HG02973 (cell line): ENCODE results near the gene PLA2G4B.

Experiments used
- ATAC-seq: cut with Tn5 transposase; IDR thresholded peaks from one replicate; pipeline ENCODE4 v1.9.1; 2021; ENCODE audit warnings: moderate library complexity; ENCODE audit not compliant: unreplicated experiment

PLA2G4B gene

GRCh38 chr15:41885841-41886240 lies 47.2 kb downstream of the PLA2G4B start:
- ATAC-seq = no peak

GRCh38 chr15:41886741-41887140 lies 48.1 kb downstream of the PLA2G4B start:
- ATAC-seq = no peak

DNA sequence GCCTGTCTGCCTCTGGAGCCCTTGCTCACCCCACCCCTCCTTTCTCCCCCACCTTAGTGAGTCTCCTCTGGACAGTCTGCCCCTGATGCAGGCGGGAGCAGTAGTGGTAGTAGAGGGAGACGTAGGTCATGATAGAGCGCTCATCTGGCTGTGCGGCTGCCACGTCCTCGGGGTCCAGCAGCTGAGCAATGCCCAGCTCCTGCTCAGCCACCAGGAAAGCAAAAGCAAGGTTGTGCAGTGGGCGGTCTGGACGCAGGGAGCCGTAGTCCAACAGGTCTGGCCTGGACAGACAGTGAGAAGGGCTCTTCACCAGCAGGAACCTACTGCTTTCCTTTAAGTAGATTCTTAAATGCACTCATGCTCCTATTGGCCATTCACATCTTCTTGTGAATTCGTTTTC lies 48.5 kb downstream of the PLA2G4B start:
- no peak for ATAC-seq

- no peak for ATAC-seq
Observed at GRCh38 chr15:41887893-41888292, 49.2 kb downstream of the PLA2G4B start.

DNA sequence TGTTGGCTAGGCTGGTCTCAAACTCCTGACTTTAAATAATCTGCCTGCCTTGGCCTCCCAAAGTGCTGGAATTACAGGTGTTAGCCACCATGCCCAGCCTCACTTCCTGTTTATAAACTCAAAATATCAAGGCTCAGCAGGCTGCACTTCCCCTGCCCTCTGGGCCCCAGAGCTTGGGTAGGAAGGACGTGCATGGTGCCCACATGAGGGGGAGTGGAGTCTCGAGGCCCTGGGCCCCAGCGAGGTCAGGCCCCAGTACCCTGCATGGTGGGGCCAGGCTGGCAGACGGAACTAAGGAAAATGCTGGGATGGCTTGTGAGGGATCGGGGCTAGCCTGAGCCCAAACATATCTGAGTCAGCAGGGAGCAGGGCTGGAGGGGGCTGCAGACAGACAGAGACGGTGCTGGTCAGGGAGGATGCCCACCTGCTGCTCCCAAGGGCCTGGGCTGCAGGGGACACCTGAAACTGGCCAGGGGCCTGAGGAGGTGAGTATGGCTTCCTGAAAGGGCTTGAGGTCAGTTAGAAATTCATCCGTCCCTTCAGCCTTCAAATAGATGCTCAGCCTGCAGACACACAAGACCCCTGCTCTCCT lies 50.1 kb downstream of the PLA2G4B start:
- ATAC-seq = no peak

DNA sequence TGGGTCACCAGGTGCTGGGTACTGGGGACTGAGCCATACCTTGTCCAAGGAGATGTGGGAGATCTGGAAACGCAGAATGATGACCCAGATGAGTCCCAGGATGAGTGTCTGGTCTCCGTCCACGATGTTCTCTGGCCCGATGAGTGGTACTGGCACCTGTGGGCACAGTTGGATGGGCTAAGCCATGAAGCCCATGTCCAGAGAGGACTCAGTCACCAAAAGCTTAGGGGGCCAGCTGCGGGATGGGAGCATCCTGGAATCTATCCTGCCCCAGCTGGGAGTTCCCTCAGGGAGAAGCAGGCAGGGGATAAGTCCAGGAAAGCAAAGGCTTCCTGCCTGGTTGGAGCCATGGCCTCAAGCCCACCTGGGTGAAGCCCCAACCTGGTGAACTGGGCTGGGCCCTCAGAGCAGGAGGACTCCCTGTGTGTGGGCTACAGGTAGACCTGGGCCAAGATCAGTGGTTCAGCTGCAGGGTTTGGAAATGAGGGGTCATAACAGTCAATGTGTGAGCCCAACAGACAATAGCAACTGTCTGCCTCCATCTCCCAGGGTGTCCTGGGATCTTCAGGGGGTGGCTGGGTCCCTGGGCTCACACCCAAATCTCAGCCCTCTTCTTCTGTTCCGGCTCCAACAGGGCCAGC lies 51.5 kb downstream of the PLA2G4B start:
- ATAC-seq = no peak

- no peak for ATAC-seq
Observed at GRCh38 chr15:41891226-41891625, 52.6 kb downstream of the PLA2G4B start.

GRCh38 chr15:41891946-41892345 lies 53.3 kb downstream of the PLA2G4B start:
- no peak for ATAC-seq

DNA sequence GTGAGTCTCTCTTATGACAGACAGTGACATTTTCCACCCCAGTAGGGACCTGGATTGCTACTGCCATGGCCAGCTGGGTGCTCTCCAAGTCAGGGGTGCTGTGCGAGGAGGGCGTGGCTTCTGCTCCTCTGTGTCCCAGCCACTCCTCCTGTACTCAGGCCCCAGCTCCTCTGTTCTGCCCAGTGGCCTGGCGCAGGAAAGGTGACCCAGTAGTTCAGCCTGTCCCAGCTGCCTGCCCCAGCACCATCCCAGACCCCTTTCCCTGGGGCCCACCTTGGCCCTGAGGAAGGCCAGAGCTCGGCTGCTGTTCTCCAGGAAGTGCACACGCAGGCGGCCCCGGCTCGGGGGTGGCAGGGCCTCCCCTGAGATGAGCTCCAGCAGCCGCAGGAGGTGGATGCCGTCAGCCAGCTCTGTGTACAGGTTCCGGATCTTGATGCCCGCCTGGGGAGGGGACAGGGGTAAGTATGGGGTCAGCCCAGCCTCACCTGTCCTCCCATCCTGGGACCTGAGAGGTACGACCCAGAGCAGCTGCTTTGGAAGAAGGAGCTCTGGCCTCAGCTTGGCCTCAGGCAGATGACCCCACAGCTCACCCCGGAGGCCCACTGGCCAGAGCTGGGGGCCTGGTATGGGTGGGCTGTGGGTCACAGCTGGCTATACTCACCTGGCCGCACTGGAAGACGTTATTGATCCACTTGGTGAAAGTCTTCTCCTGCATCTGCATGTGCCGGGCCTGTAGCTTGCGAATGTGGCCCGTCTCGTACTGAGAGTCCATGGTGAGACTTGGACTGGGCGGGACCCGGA lies 54.2 kb downstream of the PLA2G4B start:
- no peak for ATAC-seq

DNA sequence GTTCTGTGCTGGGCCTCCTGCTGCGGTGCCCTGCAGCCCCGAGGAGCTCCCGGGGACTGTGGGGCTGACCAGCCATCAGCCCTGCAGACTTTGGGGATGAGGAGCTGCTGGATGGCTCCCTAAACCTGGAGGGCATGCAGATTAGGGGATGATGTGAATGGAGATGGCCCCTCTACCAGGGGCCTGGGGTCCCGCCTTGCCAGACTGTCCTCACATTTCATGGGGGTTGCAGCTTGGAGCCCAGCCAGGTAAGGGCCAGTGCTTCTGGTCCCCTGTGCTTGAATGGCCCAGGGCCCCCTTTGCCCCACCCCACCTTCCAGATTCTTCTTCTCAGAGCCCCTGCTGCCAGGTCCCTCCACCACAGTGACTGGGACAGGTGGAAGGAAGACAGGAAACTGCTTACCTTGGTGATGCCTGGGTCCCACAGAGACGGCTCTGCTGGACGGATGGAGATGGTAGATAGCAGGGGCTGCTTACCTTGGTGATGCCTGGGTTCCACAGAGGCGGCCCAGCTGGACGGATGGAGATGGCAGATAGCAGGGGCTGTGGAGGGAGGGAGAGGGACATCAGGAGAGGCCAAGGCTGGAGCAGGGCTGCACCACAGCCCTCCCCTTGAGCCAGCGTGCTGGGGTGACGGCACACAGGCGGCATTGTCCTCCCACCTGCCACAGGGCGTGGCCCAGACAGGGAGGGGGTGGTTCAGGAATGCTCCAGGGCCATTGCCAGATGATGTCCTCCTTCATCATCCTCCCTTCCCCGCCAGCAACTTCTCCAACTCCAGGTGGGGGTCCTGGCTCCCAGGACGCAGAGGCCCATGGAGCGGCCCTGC lies 55.0 kb downstream of the PLA2G4B start, which contains the start of gene SPTBN5:
Gene SPTBN5, minus strand, starts transcription at position 632 of the 829 bp plus-strand sequence. Its CDS starts 556 bp downstream, at position 76.
- ATAC-seq = no peak

DNA sequence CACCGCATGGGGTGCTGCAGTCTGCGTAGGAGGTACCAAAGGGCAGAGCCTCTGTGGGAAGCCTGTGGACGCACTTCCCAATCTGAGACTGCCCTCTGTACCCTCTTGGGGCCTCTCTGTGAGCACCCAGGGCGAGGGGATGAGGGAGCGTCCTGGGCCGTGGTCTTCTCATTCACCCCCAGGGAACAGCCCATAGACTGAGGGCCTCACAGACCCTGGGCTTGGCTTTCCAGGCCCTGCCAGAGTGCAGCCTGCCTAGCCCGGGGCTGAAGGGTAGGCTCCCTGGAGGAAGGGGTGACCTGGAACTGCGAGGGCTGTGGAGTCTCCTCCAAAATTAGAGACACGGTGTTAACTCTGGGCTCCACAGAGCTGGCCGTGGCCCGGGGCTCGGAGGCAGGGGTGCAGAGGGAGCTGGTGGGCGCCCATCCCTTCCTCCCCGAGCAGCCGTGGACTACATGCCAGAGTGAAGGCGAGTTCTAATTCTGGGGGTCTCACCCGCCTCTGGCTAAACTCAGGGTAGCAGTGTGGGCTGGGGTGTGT lies 55.7 kb downstream of the PLA2G4B start:
- no peak for ATAC-seq

- peak; percentile 74 for ATAC-seq
Observed at GRCh38 chr15:41894791-41895463, 56.3 kb downstream of the PLA2G4B start.

DNA sequence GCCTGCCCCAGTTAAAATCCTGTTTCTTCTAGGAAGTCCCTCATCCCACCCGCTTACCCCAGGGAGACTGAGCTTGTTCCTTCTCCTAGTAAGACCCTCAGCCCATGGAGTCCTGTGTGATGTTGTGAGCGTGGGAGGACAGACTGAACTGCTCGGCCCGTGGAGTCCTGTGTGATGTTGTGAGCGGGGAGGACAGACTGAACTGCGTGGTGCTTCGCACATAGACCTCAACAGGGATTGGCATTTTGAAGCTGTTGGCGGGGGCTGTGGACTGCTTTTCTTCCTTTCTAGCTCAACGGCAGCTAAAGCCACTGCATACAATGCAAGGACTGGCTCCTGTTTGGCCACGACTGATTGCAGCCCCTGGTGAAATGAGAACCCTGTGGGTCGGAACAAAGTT lies 56.8 kb downstream of the PLA2G4B start:
- ATAC-seq = no peak

- ATAC-seq = no peak
Observed at GRCh38 chr15:41895957-41896356, 57.3 kb downstream of the PLA2G4B start.

- ATAC-seq = no peak
Observed at GRCh38 chr15:41896566-41896965, 57.9 kb downstream of the PLA2G4B start.

GRCh38 chr15:41897363-41897799 lies 58.7 kb downstream of the PLA2G4B start:
- no peak for ATAC-seq
